ENCODE data around the gene ACBD4.

DNA sequence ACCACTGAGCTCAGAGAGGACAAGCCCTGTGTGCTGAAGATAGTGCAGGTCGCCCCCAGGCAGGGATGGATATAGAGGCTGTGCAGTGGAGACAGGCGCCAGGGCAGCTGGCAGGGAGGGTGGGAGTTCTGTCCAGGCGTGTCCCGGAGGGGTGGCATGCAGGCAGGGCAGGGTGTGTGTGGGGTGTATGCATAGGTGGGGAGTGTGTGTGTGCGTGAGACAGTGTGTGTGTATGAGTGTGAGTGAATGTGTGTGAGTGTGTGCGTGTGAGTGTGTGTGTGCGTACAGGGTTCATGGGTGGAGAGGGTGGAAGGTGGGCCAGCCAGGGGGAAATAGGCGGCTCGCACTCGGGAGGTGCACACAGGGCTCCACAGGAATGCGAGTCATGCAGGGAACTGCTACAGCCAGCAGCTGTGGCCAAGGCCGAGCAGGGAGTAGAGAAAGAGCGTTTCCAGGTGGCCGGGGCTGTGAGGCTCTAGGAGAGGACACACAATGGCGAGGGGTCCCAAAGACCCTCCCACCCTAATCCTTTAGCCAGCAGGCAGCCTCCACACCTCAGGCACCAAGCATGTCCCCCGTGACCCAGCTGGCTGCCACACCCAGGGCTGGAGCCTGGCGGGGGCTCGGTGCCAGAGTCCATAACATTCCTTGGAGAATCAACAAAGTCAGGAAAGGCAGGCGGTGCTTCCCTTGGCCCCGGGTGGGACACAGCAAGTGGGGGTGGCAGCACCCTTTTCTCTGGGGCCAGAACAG lies 7.8 kb upstream of the ACBD4 start:
- TF ChIP-seq CTCF (IDR thresholded peaks at IDR 0.05; ENCODE audit: low read depth, low read length, poor library complexity, severe bottlenecking) (no peak), EZH2phosphoT487 (IDR thresholded peaks at IDR 0.05; ENCODE audit: borderline replicate concordance, low read length) (no peak)

Measured in DOHH2 (cell line).